Osteocyte (in vitro differentiated cells): ENCODE results near the gene SPX. TPM values are rescaled to one million over a fixed set of nuclear protein-coding genes. Genes with fewer than 3 reads are reported as not detected.
A peak's percentile ranks its signal among the peaks of the same experiment; 100 is the strongest.

Source experiments
- DNase-seq: peaks from one replicate; pipeline ENCODE4 v3.0.0; 2021; ENCODE audit warnings: mixed read lengths; ENCODE audit not compliant: unreplicated experiment; ENCODE audit errors: extremely low spot score
- H3K27ac Mint-ChIP-seq: one replicate; pipeline ENCODE4 v1.8.0; 2021; ENCODE audit warnings: mild to moderate bottlenecking, mixed read lengths; ENCODE audit not compliant: unreplicated experiment
- H3K27me3 Mint-ChIP-seq: one replicate; pipeline ENCODE4 v1.8.0; 2021; ENCODE audit warnings: mixed read lengths; ENCODE audit not compliant: unreplicated experiment
- H3K36me3 Mint-ChIP-seq: one replicate; pipeline ENCODE4 v1.8.0; 2021; ENCODE audit warnings: mixed read lengths; ENCODE audit not compliant: unreplicated experiment
- H3K4me1 Mint-ChIP-seq: one replicate; pipeline ENCODE4 v1.8.0; 2021; ENCODE audit warnings: mixed read lengths; ENCODE audit not compliant: unreplicated experiment
- H3K4me3 Mint-ChIP-seq: one replicate; pipeline ENCODE4 v1.8.0; 2021; ENCODE audit warnings: mild to moderate bottlenecking, moderate library complexity, mixed read lengths; ENCODE audit not compliant: unreplicated experiment
- H3K9me3 Mint-ChIP-seq: one replicate; pipeline ENCODE4 v1.8.0; 2021; ENCODE audit warnings: mixed read lengths; ENCODE audit not compliant: unreplicated experiment
- CTCF ChIP-seq: fragments of 200-600 bp; sonication (generic); IDR thresholded peaks from 2 replicates; pipeline ENCODE4 v1.5.0; 2021; ENCODE audit warnings: antibody characterized with exemption, mild to moderate bottlenecking, moderate library complexity
- total RNA-seq: library from RNA; stranded (reverse); gene quantifications from 2 replicates; pipeline ENCODE4 v1.2.1, GENCODE V29; 2021

Gene SPX
- total RNA-seq, 1 donor from 2014 or later: 11.6 TPM

GRCh38 chr12:21552635-21553328, 26.7 kb downstream of the SPX start:
- no peaks in the 10 kb centered on the region for H3K36me3 Mint-ChIP-seq
- H3K27me3 Mint-ChIP-seq: no peaks in the 10 kb centered on the region
- no peak for TF ChIP-seq CTCF
- H3K27ac Mint-ChIP-seq: no peak overlapping the region
- no peak overlapping the region for H3K4me3 Mint-ChIP-seq
- no peaks in the 10 kb centered on the region for H3K4me1 Mint-ChIP-seq
- no peak for DNase-seq
- no peaks in the 10 kb centered on the region for H3K9me3 Mint-ChIP-seq

- no peak for DNase-seq
- Mint-ChIP-seq H3K36me3 (no peaks in the 10 kb centered on the region), H3K4me1 (no peaks in the 10 kb centered on the region), H3K27me3 (no peaks in the 10 kb centered on the region), H3K4me3 (no peak overlapping the region), H3K9me3 (no peaks in the 10 kb centered on the region), H3K27ac (no peak overlapping the region)
- TF ChIP-seq CTCF: no peak
These were observed 27.2 kb downstream of the SPX start for GRCh38 chr12:21553329-21553675.

- no peak for DNase-seq
- no peak overlapping the region for H3K4me3 Mint-ChIP-seq
- H3K9me3 Mint-ChIP-seq: no peaks in the 10 kb centered on the region
- H3K27ac Mint-ChIP-seq: no peak overlapping the region
- H3K4me1 Mint-ChIP-seq: peaks cover 8% of the 10 kb centered on the region
- TF ChIP-seq CTCF: no peak
- no peaks in the 10 kb centered on the region for H3K36me3 Mint-ChIP-seq
- H3K27me3 Mint-ChIP-seq: no peaks in the 10 kb centered on the region
These were observed 32.1 kb downstream of the SPX start for GRCh38 chr12:21558100-21558679.

GRCh38 chr12:21559855-21560569, 33.9 kb downstream of the SPX start:
- no peaks in the 10 kb centered on the region for H3K27me3 Mint-ChIP-seq
- no peaks in the 10 kb centered on the region for H3K36me3 Mint-ChIP-seq
- H3K4me1 Mint-ChIP-seq: peaks cover 8% of the 10 kb centered on the region
- no peak for DNase-seq
- no peak overlapping the region for H3K4me3 Mint-ChIP-seq
- no peaks in the 10 kb centered on the region for H3K9me3 Mint-ChIP-seq
- H3K27ac Mint-ChIP-seq: peak overlapping the region; percentile 0
- no peak for TF ChIP-seq CTCF

- Mint-ChIP-seq H3K4me1 (peaks cover 8% of the 10 kb centered on the region), H3K27me3 (no peaks in the 10 kb centered on the region), H3K9me3 (no peaks in the 10 kb centered on the region), H3K36me3 (no peaks in the 10 kb centered on the region), H3K27ac (no peak overlapping the region), H3K4me3 (no peak overlapping the region)
- no peak for TF ChIP-seq CTCF
- no peak for DNase-seq
These were observed 35.1 kb downstream of the SPX start for GRCh38 chr12:21561158-21561557.
